ENCODE results near the gene PAM16.

The PAM16 gene

DNA sequence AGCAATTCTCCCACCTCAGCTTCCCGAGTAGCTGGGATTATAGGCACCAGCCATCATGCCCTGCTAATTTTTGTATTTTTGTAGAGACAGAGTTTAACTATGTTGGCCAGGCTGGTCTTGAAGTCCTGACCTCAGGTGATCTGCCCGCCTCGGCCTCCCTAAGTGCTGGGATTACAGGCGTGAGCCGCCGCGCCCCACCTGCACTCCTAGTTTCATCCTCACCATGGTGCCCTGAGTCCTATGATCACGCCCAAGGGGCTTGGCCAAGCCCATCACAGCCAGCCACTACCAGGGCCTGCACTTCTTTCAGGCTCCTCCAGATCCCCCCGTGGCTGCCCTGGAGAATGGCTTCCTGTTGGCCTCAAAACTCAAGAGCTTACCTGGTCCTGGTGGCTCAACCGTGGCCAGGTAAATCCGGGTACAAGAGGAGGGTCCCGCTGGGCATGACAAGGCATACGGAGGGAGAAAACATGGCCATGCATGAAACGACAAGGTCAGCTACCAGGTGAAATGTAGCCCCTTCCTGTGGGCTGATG, 57.9 kb downstream of the PAM16 start:
- DNase-seq, result no peak

DNA sequence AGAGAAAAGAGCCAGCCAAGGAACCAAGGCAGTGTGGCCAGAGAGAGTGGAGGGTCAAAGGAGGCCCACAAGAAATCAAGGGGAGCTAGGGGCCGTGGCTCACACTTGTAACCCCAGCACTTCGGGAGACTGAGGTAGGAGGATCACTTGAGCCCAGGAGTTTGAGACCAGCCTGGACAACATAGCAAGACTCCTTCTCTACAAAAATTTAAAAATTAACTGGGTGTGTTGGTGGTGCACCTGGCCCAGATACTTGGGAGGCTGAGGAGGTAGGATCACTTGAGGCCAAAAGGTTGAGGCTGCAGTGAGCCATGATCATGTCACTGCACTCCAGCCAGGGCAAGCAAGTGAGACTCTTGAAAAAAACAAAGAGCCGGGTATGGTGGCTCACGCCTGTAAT, 59.4 kb downstream of the PAM16 start:
- DNase-seq, result no peak
